Sigmoid colon (tissue), 7 donors: ENCODE results near the gene KLRC4. TPM values are rescaled to one million over a fixed set of nuclear protein-coding genes. Genes with fewer than 3 reads are reported as not detected.
A peak's percentile ranks its signal among the peaks of the same experiment; 100 is the strongest.
"Not testable (repeated sequence)": the region's sequence is repeated elsewhere in the genome, so short reads cannot be mapped to it uniquely, and the experiment has no call there.

Experiments used
- DNase-seq: peaks from one replicate; pipeline ENCODE4 v3.0.0-alpha.2; 2019
- H3K27ac ChIP-seq, 4 donors: fragments of 200-600 bp; sonication (generic); one replicate each; pipeline ENCODE4 v1.5.1; 2016 to 2019; ENCODE audit warnings: mild to moderate bottlenecking in 1 of 4
- H3K27me3 ChIP-seq, 3 donors: fragments of 200-600 bp; sonication (generic); one replicate each; pipeline ENCODE4 v1.5.1; 2019; ENCODE audit warnings: mild to moderate bottlenecking in 1 of 3
- H3K36me3 ChIP-seq, 4 donors: fragments of 200-600 bp; sonication (generic); one replicate each; pipeline ENCODE4 v1.5.1; 2016 to 2019
- H3K4me1 ChIP-seq, 4 donors: fragments of 200-600 bp; sonication (generic); one replicate each; pipeline ENCODE4 v1.5.1; 2017 to 2019
- H3K4me3 ChIP-seq, 4 donors: fragments of 200-600 bp; sonication (generic); one replicate each; pipeline ENCODE4 v1.5.1; 2017 to 2019; ENCODE audit warnings: mild to moderate bottlenecking in 2 of 4, moderate library complexity in 1 of 4
- H3K9me3 ChIP-seq, 4 donors: fragments of 200-600 bp in 3 of 4; sonication (generic) in 3 of 4; one replicate each; pipeline versions ENCODE4 v1.5.1 to v1.6.1; 2013 to 2019
- CTCF ChIP-seq, 4 experiments: fragments of 450-650 bp in 3 of 4; fragments of 200-600 bp in 1 of 4; IDR thresholded peaks; one replicate each; pipeline ENCODE4 v1.5.1; 2016 to 2019; ENCODE audit warnings: antibody characterized with exemption in 4 of 4, mild to moderate bottlenecking in 3 of 4, moderate library complexity in 2 of 4
- EP300 ChIP-seq, 4 donors: sonication (generic); formaldehyde crosslinking; IDR thresholded peaks; one replicate each; pipeline ENCODE4 v1.6.1; 2017; ENCODE audit warnings: antibody characterized with exemption in 4 of 4
- POLR2A ChIP-seq, 2 donors: fragments of 450-650 bp; IDR thresholded peaks; one replicate each; pipeline ENCODE4 v1.6.1; 2016; ENCODE audit warnings: antibody characterized with exemption in 2 of 2, mild to moderate bottlenecking in 2 of 2, moderate library complexity in 2 of 2
- POLR2AphosphoS5 ChIP-seq, 4 donors: sonication (generic); formaldehyde crosslinking; IDR thresholded peaks; one replicate each; pipeline ENCODE4 v1.6.1; 2017; ENCODE audit warnings: antibody characterized with exemption in 4 of 4
- WGBS, 2 donors: extraction: QIAGEN DNeasy Blood & Tissue Kit; methylation state at CpG; one replicate each; pipeline ENCODE4 v1.1.7; 2013; 5-methylcytosine and 5-hydroxymethylcytosine counted together
- intact Hi-C: fragments of 100-400 bp; cut with DNase I; formaldehyde crosslinking; loops from one replicate; pipeline ENCODE4 v1.15.1; 2023
- polyA plus RNA-seq, 3 donors: library from polyadenylated mRNA; stranded (reverse); fragments of 200-250 nt; gene quantifications; one replicate each; pipeline ENCODE4 v1.2.3, GENCODE V29; 2013
- total RNA-seq, 4 donors: library from RNA; depleted of rRNA; stranded (reverse); fragments of >200 nt; gene quantifications; one replicate each; pipeline ENCODE4 v1.1.0, GENCODE V29; 2016
- donor health status: healthy with polysubstance abuse.
- donor health status: Bipolar disorder and iron deficiency.
- donor health status: healthy.

KLRC4 gene
- total and polyA plus RNA-seq, 7 donors: 0.23 to 0.54 TPM; not detected in 5

GRCh38 chr12:10422159-10422558, 12.6 kb upstream of the KLRC4 start:
- H3K4me3 ChIP-seq, H3K4me1 ChIP-seq, intact Hi-C loops, H3K36me3 ChIP-seq, DNase-seq, H3K27me3 ChIP-seq, H3K9me3 ChIP-seq, H3K27ac ChIP-seq: not testable (repeated sequence)
- WGBS, 2 donors: 57 to 61% methylated on average over 2 of the region's 3 CpGs

DNA sequence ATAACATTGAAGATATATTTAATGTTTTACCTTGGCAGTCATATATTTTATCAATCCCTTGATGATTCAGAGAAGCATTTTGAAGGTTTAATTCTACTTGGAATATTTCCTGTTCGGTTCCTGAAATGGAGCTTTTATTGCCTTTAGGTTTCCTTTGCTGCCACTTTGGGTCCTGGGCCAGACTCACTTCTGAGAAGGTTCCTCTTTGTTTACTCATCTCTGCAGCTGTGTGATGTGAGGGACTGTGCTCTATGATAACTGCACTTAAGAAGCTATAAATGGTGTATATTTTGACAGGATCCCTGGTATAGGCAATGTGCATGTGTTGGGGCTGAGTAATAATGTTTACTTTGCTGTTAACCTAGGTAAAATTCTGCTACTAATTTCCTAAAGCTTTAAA, 10.8 kb upstream of the KLRC4 start, which contains the start of gene KLRC3:
KLRC3 (minus strand) TSS at position 262 of the 400 bp plus-strand sequence; CDS start at position 217, 45 bp downstream.
- H3K9me3 ChIP-seq, H3K27me3 ChIP-seq, intact Hi-C loops, H3K27ac ChIP-seq, DNase-seq, H3K4me1 ChIP-seq, H3K36me3 ChIP-seq, H3K4me3 ChIP-seq: not testable (repeated sequence)
- 0 to 12% methylated on average over 1 of the region's 1 CpG for WGBS, 2 donors

DNA sequence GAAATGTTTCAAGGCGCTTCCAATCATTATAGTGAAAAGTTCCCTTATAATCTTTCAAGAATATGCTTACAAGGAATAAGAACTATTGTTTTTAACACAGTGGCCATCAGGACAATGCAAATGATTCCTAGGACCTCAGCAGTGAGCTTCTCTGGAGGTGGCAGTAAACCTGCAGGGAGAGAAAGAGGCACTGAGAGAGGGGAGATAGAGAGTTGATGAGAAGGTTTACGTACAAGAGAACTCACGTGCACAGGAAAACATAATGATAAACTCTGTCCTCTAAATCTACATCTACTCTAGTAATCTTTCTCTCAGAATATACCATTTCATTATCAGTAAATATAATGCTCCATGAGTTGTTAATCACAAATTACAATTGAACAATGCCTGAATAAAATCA, 715 bp downstream of the KLRC4 start:
- H3K27ac ChIP-seq: no peak overlapping the region
- H3K9me3 ChIP-seq: no peaks in the 10 kb centered on the region
- H3K4me1 ChIP-seq: peaks cover 0 to 5% (median 0%) of the 10 kb centered on the region in 4 donors
- intact Hi-C loops: no loop called here
- no peak overlapping the region for H3K4me3 ChIP-seq
- no peak for DNase-seq
- WGBS, 2 donors: 45 to 81% methylated on average over 3 of the region's 3 CpGs
- TF ChIP-seq POLR2A (IDR thresholded peaks at IDR 0.05) (no peak), EP300 (IDR thresholded peaks at IDR 0.05) (no peak), POLR2AphosphoS5 (IDR thresholded peaks at IDR 0.05) (no peak), CTCF (IDR thresholded peaks at IDR 0.05) (no peak)
- H3K27me3 ChIP-seq: no peaks in the 10 kb centered on the region
- no peaks in the 10 kb centered on the region for H3K36me3 ChIP-seq

DNA sequence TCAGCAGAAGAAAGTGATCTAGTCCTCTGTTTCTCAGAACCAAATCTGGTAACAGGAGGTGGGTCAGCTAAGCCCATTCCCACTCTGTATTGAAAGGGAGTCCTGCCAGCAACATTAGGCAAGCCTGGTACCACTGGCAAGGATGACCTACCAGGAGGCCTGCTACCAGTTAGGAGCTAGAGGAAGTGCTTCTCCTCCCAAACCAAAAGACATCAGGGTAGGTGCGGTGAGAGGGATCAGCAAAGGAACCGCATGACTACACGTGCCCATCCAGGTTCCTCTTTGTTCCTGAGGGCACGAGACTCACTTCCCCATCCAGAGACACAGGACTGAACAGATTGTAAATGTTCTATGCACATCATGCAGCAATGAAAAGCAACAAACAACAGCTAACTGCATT, 2.8 kb downstream of the KLRC4 start:
- intact Hi-C loops: no loop called here
- Histone ChIP-seq H3K9me3 (no peaks in the 10 kb centered on the region), H3K27ac (no peak overlapping the region), H3K4me1 (peaks cover 0 to 5% (median 0%) of the 10 kb centered on the region in 4 donors), H3K36me3 (no peaks in the 10 kb centered on the region), H3K27me3 (no peaks in the 10 kb centered on the region), H3K4me3 (no peak overlapping the region)
- WGBS, 2 donors: 49 to 77% methylated on average over 4 of the region's 4 CpGs
- peak; percentile 63 for DNase-seq
- TF ChIP-seq CTCF (IDR thresholded peaks at IDR 0.05) (no peak), POLR2A (IDR thresholded peaks at IDR 0.05) (no peak), POLR2AphosphoS5 (IDR thresholded peaks at IDR 0.05) (no peak), EP300 (IDR thresholded peaks at IDR 0.05) (no peak)

DNA sequence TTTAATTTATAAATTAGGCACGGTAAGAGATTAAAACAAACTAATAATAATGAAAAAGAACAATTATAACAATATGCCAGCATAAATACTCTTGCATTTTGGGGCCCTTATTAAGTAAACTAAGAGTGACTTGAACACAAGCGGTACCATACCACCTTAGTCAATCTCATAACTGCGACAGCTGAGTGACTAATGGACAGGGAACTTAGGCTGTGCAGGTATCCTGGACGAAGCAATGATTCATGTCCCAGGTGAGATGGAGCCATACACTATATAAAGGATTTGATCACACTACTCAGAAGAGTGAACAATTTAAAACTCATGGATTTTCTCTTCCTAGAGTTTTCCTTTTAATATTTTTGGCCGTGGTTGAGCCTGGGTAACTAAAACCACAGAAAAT, 4.3 kb downstream of the KLRC4 start:
- WGBS, 2 donors: 93 to 96% methylated on average over 5 of the region's 5 CpGs
- no peak for DNase-seq
- Histone ChIP-seq H3K9me3 (no peaks in the 10 kb centered on the region), H3K27me3 (no peaks in the 10 kb centered on the region), H3K36me3 (no peaks in the 10 kb centered on the region), H3K4me3 (no peak overlapping the region), H3K4me1 (peaks cover 0 to 5% (median 0%) of the 10 kb centered on the region in 4 donors), H3K27ac (no peak overlapping the region)
- intact Hi-C loops: no loop called here
- no peak for TF ChIP-seq EP300 (IDR thresholded peaks at IDR 0.05)
- no peak for TF ChIP-seq CTCF (IDR thresholded peaks at IDR 0.05)
- no peak for TF ChIP-seq POLR2AphosphoS5 (IDR thresholded peaks at IDR 0.05)
- no peak for TF ChIP-seq POLR2A (IDR thresholded peaks at IDR 0.05)

DNA sequence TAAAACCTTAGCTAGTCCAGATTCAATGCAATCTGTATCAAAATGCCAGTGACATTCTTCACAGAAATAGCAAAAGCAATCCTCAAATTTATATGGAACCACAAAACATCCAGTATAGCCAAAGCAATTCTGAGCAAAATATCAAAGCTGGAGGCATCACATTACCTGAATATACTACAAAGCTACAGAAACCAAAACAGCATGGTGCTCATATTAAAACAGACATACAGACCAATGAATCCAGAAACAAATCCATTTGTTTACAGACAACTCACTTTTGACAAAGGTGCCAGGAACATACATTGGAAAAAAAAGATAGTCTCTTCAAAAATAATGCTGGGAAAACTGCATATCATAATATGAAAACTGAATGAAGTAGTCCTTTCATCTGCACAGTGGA, 4.8 kb downstream of the KLRC4 start:
- Histone ChIP-seq H3K27ac (no peak overlapping the region), H3K4me1 (peaks cover 0 to 5% (median 0%) of the 10 kb centered on the region in 4 donors), H3K9me3 (no peaks in the 10 kb centered on the region), H3K36me3 (no peaks in the 10 kb centered on the region), H3K4me3 (no peak overlapping the region), H3K27me3 (no peaks in the 10 kb centered on the region)
- TF ChIP-seq POLR2A (IDR thresholded peaks at IDR 0.05) (no peak), CTCF (IDR thresholded peaks at IDR 0.05) (no peak), EP300 (IDR thresholded peaks at IDR 0.05) (no peak), POLR2AphosphoS5 (IDR thresholded peaks at IDR 0.05) (no peak)
- intact Hi-C loops: no loop called here
- DNase-seq: no peak
